ENCODE measurements around the gene PPP1R12B.
"Not testable (repeated sequence)": the region's sequence is repeated elsewhere in the genome, so short reads cannot be mapped to it uniquely, and the experiment has no call there.

DNA sequence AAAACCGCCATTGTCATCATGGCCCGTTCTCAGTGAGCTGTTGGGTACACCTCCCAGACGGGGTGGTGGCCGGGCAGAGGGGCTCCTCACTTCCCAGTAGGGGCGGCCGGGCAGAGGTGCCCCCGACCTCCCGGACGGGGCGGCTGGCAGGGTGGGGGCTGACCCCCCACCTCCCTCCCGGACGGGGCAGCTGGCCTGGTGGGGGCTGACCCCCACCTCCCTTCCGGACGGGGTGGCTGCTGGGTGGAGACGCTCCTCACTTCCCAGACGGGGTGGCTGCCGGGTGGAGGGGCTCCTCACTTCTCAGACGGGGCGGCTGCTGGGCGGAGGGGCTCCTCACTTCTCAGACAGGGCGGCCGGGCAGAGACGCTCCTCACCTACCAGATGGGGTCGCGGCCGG lies 103.1 kb downstream of the PPP1R12B start:
- not testable (repeated sequence) for TF ChIP-seq CTCF, EZH2phosphoT487 (IDR thresholded peaks at IDR 0.05)

Measured in neural progenitor cell (in vitro differentiated cells).